SK-N-SH treated with all-trans-retinoic acid at 6 μM for 48 hours (cell line): ENCODE results near the gene SART3.
A peak's percentile ranks its signal among the peaks of the same experiment; 100 is the strongest.

Source experiments
- ATAC-seq: fragments of 200-7000 bp; cut with Tn5 transposase; 3 replicates; pipeline ENCODE4 v1.9.1; 2020; ENCODE audit warnings: mild to moderate bottlenecking, moderate library complexity
- ARNTL ChIP-seq: fragments of 450-650 bp; formaldehyde crosslinking; IDR thresholded peaks from 2 replicates; pipeline ENCODE4 v1.5.0; 2020; ENCODE audit warnings: low read depth, mild to moderate bottlenecking, moderate library complexity, borderline replicate concordance
- BACH2 ChIP-seq: fragments of 250-450 bp; sonication (Bioruptor Pico); IDR thresholded peaks from 2 replicates; pipeline ENCODE4 v1.9.0; 2021; ENCODE audit warnings: mild to moderate bottlenecking, borderline replicate concordance
- CREB5 ChIP-seq: fragments of 250-450 bp; sonication (Bioruptor Pico); IDR thresholded peaks from 2 replicates; pipeline ENCODE4 v1.5.1; 2020; ENCODE audit warnings: low read depth, mild to moderate bottlenecking, moderate library complexity
- CSDC2 ChIP-seq: fragments of 250-450 bp; sonication (Bioruptor Pico); IDR thresholded peaks from 2 replicates; pipeline ENCODE4 v1.5.0; 2020; ENCODE audit warnings: mild to moderate bottlenecking, moderate library complexity
- CSRNP3 ChIP-seq: fragments of 250-450 bp; sonication (Bioruptor Pico); IDR thresholded peaks from 2 replicates; pipeline ENCODE4 v1.5.1; 2021; ENCODE audit warnings: mild to moderate bottlenecking, moderate library complexity
- GLIS3 ChIP-seq: fragments of 250-450 bp; sonication (Bioruptor Pico); IDR thresholded peaks from 2 replicates; pipeline ENCODE4 v1.5.0; 2020; ENCODE audit warnings: mild to moderate bottlenecking, moderate library complexity
- ISL1 ChIP-seq: fragments of 250-450 bp; sonication (Bioruptor Pico); IDR thresholded peaks from 2 replicates; pipeline ENCODE4 v2.1.2; 2022; ENCODE audit warnings: mild to moderate bottlenecking, moderate library complexity
- OSR1 ChIP-seq: fragments of 250-450 bp; sonication (Bioruptor Pico); IDR thresholded peaks from 2 replicates; pipeline ENCODE4 v1.8.0; 2022; ENCODE audit warnings: moderate library complexity, mild to moderate bottlenecking, inconsistent platforms
- POU6F1 ChIP-seq: fragments of 250-450 bp; sonication (Bioruptor Pico); IDR thresholded peaks from 2 replicates; pipeline ENCODE4 v1.8.0; 2021; ENCODE audit warnings: low read depth, mild to moderate bottlenecking, moderate library complexity, borderline replicate concordance
- PPARA ChIP-seq: fragments of 250-450 bp; sonication (Bioruptor Pico); IDR thresholded peaks from 2 replicates; pipeline ENCODE4 v1.5.0; 2020; ENCODE audit warnings: mild to moderate bottlenecking, borderline replicate concordance
- RARB ChIP-seq: fragments of 250-450 bp; sonication (Bioruptor Pico); IDR thresholded peaks from 2 replicates; pipeline ENCODE4 v1.8.0; 2021; ENCODE audit warnings: mild to moderate bottlenecking, moderate library complexity
- SNAI2 ChIP-seq: fragments of 250-450 bp; sonication (Bioruptor Pico); IDR thresholded peaks from 2 replicates; pipeline ENCODE4 v1.5.0; 2020; ENCODE audit warnings: mild to moderate bottlenecking, moderate library complexity
- TCF4 ChIP-seq: fragments of 250-450 bp; sonication (Bioruptor Pico); IDR thresholded peaks from 2 replicates; pipeline ENCODE4 v1.8.0; 2021; ENCODE audit warnings: mild to moderate bottlenecking, moderate library complexity, borderline replicate concordance
- TOX ChIP-seq: fragments of 250-450 bp; sonication (Bioruptor Pico); IDR thresholded peaks from 2 replicates; pipeline ENCODE4 v1.8.0; 2021; ENCODE audit warnings: mild to moderate bottlenecking, moderate library complexity, borderline replicate concordance
- TSHZ2 ChIP-seq: fragments of 250-450 bp; sonication (Bioruptor Pico); IDR thresholded peaks from 2 replicates; pipeline ENCODE4 v1.5.0; 2020; ENCODE audit warnings: mild to moderate bottlenecking, moderate library complexity
- ZC3H10 ChIP-seq: fragments of 250-450 bp; sonication (Bioruptor Pico); IDR thresholded peaks from 2 replicates; pipeline ENCODE4 v1.5.1; 2021; ENCODE audit warnings: mild to moderate bottlenecking, moderate library complexity
- ZFP3 ChIP-seq: fragments of 250-450 bp; sonication (Bioruptor Pico); IDR thresholded peaks from 2 replicates; pipeline ENCODE4 v1.5.0; 2020; ENCODE audit warnings: mild to moderate bottlenecking, moderate library complexity
- ZNF70 ChIP-seq: fragments of 450-650 bp; formaldehyde crosslinking; IDR thresholded peaks from 2 replicates; pipeline ENCODE4 v1.5.0; 2020; ENCODE audit warnings: mild to moderate bottlenecking, moderate library complexity
- ZNF8 ChIP-seq: fragments of 450-650 bp; formaldehyde crosslinking; IDR thresholded peaks from 2 replicates; pipeline ENCODE4 v1.5.0; 2020; ENCODE audit warnings: mild to moderate bottlenecking, moderate library complexity

Gene SART3

DNA sequence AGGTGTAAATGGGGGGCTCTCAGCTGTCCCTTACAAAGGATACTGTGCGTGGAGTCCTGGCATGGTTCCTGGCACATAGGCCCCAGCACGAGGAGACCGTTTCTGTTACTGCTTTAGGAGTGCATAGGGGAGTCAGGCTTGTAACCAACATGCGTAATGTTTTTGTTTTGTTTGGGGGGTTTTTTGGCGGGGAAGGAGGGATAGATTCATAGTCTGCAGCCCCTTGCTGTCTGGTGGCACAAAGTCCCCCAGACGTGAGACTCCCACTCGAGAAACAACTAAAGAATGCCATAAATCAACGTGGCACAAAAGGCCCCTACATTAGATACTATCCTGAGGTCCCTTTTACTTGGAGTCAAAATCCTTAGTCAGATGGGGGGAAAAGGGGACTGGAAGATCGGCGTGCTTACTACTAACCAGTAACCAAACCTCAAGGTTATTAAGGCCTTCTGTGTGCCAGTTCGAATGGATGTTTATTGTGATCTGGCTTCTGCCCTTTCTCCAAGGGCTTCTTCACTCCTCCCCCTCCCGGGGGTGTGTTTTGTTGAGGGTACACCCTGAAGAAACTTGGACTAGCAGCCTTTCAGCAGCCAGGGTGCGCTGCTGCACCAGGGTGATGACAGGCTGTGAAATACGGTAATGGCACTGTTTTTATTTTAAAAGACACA is 2.3 kb upstream of the SART3 start (continued):
- TF ChIP-seq TSHZ2 (CRISPR knock-in tag) = no peak

DNA sequence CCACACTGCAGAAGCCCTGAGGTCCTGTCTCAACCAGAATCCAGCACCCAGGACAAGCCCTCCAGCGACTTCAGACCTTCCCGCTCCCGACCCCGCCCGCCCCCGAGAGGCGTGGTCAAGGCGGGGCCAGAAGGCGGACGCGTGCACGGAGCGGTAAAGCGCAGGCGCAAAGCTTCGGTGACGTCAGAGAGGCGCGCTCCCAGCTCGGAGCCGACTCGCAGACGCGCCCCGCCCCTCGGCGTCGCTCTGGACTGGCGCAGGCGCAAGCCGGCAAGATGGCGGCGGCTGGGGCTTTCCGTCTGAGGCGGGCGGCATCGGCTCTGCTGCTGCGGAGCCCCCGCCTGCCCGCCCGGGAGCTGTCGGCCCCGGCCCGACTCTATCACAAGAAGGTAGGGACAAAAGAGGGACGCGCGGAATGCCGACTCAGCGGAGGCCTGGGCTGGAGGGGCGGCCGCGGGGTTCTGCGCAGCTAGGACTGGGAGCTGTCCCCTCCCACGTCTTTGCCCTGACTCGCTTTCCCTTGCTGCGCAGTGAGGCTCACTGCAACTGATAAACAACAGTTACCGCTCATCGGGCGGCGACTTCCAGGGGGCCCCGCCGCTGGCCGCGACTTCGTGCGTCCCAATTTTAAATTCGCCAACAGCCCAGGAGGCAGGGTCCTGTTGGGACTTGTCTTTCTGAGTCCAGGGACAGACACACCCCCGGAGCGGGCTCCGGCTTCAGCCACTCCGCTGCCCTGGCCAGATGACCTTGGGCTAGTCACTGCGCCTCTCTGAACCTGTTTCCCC is 1.6 kb upstream of the SART3 start, which contains the start of gene ISCU:
TSS of gene ISCU (plus strand) at position 249 of the 788 bp plus-strand sequence. CDS start at position 276, 27 bp downstream.
- ATAC-seq = peak; percentile 81
- TF ChIP-seq RARB (CRISPR knock-in tag) = no peak
- no peak for TF ChIP-seq POU6F1
- no peak for TF ChIP-seq OSR1 (CRISPR knock-in tag)
- no peak for TF ChIP-seq ISL1 (CRISPR knock-in tag)
- no peak for TF ChIP-seq BACH2

DNA sequence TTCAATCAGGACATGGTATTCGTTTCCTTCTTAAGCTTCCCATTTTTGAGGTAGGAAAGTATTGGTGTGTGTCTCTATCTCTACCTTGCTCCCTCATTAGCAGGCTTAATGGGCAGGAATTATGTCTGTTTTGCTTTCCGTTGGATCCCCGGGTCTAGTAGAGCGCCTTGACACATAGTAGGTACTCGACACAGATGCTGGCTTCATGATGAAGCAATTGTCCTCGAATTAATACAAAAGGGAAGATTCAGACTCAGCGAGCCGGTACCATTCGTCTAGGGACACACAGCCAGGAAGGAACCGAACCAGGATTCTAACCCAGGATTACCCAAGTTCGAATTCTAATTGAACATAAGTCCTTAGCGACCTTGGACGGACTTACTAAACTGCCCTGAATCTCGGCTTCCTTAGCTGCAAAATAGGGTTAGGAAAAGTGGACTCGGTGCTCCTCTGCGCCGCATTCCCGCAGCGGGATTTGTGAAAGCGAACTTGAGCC is 927 bp upstream of the SART3 start:
- TF ChIP-seq CSDC2 (no peak), ISL1 (CRISPR knock-in tag) (peak; percentile 8; the same call in 1 of the 2 replicates), GLIS3 (CRISPR knock-in tag) (0 out of 2 replicates have a peak, but pooled peaks have one; percentile 30)
- ATAC-seq = no peak; the same call in 2 of the 3 replicates

DNA sequence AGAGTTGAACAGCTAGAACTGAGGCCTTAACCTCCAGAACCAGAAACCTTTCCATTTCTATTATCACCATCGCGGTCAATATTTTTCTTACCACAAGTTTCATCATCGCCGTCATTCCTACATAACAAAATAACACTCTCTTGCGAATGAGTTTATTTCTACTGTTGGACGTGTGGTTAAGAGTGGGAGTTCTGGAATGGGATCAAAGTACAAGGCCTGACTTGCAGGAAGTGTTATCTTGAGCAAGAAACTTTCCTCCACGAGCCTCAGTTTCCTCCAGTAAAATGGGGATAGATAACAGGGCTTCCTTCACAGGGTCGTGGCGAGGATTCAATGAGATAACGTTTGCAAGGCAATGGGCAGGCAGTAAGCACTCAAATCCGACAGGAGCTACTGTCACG is 652 bp downstream of the SART3 start:
- TF ChIP-seq ZNF70 (CRISPR knock-in tag) (peak; percentile 66; the same call in 1 of the 2 replicates), OSR1 (CRISPR knock-in tag) (no peak)
- no peak for ATAC-seq

DNA sequence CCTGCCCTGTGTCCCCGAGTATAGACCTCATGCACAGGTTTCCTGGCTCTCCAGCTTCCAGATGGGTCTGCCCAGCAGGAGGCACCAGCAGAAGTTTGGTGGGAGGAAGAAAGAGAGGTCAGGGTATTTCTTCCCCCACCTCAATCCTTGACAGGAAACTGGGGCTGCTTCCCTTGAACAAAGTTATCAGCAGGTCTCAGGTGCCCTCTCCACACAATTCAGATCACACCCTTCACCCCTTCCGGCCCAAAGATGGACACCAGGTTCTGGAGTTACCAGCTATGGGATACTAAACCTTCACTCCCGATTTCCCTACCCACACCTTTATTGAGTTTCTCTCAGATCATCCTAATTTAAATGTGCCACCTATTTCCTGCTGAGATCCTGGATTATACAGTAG is 1.2 kb downstream of the SART3 start:
- no peak for ATAC-seq
- TF ChIP-seq CREB5 (CRISPR knock-in tag) (no peak), TOX (CRISPR knock-in tag) (no peak), ZNF70 (CRISPR knock-in tag) (no peak), ARNTL (CRISPR knock-in tag) (no peak), CSRNP3 (no peak), PPARA (CRISPR knock-in tag) (no peak), SNAI2 (CRISPR knock-in tag) (no peak), TCF4 (CRISPR knock-in tag) (no peak), BACH2 (no peak), ZFP3 (CRISPR knock-in tag) (no peak), POU6F1 (no peak), TSHZ2 (CRISPR knock-in tag) (no peak), ZC3H10 (CRISPR knock-in tag) (no peak), GLIS3 (CRISPR knock-in tag) (no peak), CSDC2 (no peak), ZNF8 (CRISPR knock-in tag) (no peak)
